ENCODE results near the gene TMEM87B. TPM values are rescaled to one million over a fixed set of nuclear protein-coding genes. Genes with fewer than 3 reads are reported as not detected.

TMEM87B gene
- total and polyA plus RNA-seq, 2 of the 8 experiments (the other 6 are each of a cell fraction or from before 2014, with no cell fraction given), result 7.2 to 9.0 TPM

- TF ChIP-seq CHD7 (IDR thresholded peaks at IDR 0.05; ENCODE audit: insufficient replicate concordance, low read length), result no peak
- TF ChIP-seq JUND (IDR thresholded peaks at IDR 0.05; ENCODE audit: low read length), result no peak
- no peak for TF ChIP-seq EP300 (IDR thresholded peaks at IDR 0.05; ENCODE audit: borderline replicate concordance in 1 of 2, low read depth in 2 of 2, low read length in 2 of 2)
- no peak for TF ChIP-seq CEBPB (IDR thresholded peaks at IDR 0.05; ENCODE audit: low read depth, low read length)
- no peak for TF ChIP-seq CBX8 (IDR thresholded peaks at IDR 0.05; ENCODE audit: borderline replicate concordance, low read depth, low read length)
- TF ChIP-seq POLR2AphosphoS5 (IDR thresholded peaks at IDR 0.05; ENCODE audit: low read depth, low read length), result no peak
- no peak for TF ChIP-seq CBX5 (IDR thresholded peaks at IDR 0.05; ENCODE audit: low read depth, low read length)
- TF ChIP-seq SIRT6 (IDR thresholded peaks at IDR 0.05; ENCODE audit: low read length), result no peak
- no peak for TF ChIP-seq RAD21 (IDR thresholded peaks at IDR 0.05 in 1 of 2, conservative IDR thresholded peaks at IDR 0.05 in 1 of 2; ENCODE audit: low read depth in 2 of 2, low read length in 2 of 2)
- TF ChIP-seq CREB1 (IDR thresholded peaks at IDR 0.05), result no peak
- TF ChIP-seq POU5F1 (IDR thresholded peaks at IDR 0.05; ENCODE audit: low read depth, low read length), result no peak
- TF ChIP-seq EZH2 (IDR thresholded peaks at IDR 0.05; ENCODE audit: low read depth, low read length, severe bottlenecking), result no peak
- TF ChIP-seq BACH1 (IDR thresholded peaks at IDR 0.05; ENCODE audit: low read length), result no peak
Observed at GRCh38 chr2:112165296-112165695, 110.2 kb downstream of the TMEM87B start (continued).

Measured in H1 (cell line).